ENCODE measurements around the gene PARD3B. TPM values are rescaled to one million over a fixed set of nuclear protein-coding genes. Genes with fewer than 3 reads are reported as not detected.
A peak's percentile ranks its signal among the peaks of the same experiment; 100 is the strongest.

PARD3B gene
- total and polyA plus RNA-seq, 2 of the 8 experiments (the other 6 are each of a cell fraction or from before 2014, with no cell fraction given) = 1.2 to 5.7 TPM

- H2BK15ac ChIP-seq (ENCODE audit: low read length) = no peak overlapping the region
- FAIRE-seq (no peak), DNase-seq (ENCODE audit: low read depth in 1 of 2, low spot score in 2 of 2) (no peak)
- H3K18ac ChIP-seq (ENCODE audit: extremely low read depth, low read length) = no peak overlapping the region
- H3K79me2 ChIP-seq (ENCODE audit: control insufficient read depth in 1 of 2, insufficient read depth in 2 of 2, low read length in 2 of 2) = no peaks in the 10 kb centered on the region
- H3K23ac ChIP-seq (ENCODE audit: insufficient read length) = no peak overlapping the region
- no peaks in the 10 kb centered on the region for H3K9me3 ChIP-seq (ENCODE audit: insufficient read depth in 2 of 2, low read depth in 1 of 2, low read length in 1 of 2)
- H2AFZ ChIP-seq (ENCODE audit: low read length) = no peak overlapping the region
- H3K9ac ChIP-seq (replicated peaks in 1 of 4; ENCODE audit: extremely low read depth in 1 of 4, low read depth in 3 of 4, low read length in 3 of 4) = no peak overlapping the region
- H2BK20ac ChIP-seq (ENCODE audit: low read length) = no peak overlapping the region
- no peaks in the 10 kb centered on the region for H3K23me2 ChIP-seq (ENCODE audit: low read depth, low read length)
- H2AK5ac ChIP-seq (ENCODE audit: low read depth, low read length) = no peak overlapping the region
- no peak overlapping the region for H3K4me2 ChIP-seq (ENCODE audit: insufficient read depth in 1 of 2, low read depth in 2 of 2, low read length in 2 of 2)
- H4K5ac ChIP-seq (ENCODE audit: insufficient read length, low read depth, low read length) = no peak overlapping the region
- no peaks in the 10 kb centered on the region for H4K20me1 ChIP-seq (replicated peaks in 1 of 2; ENCODE audit: control insufficient read depth in 1 of 2, insufficient read depth in 2 of 2, low read length in 2 of 2)
- CTCF ChIA-PET (ENCODE audit: partially characterized antibody) = interaction anchor here (1.1 kb wide), 1 partner anchor 9 kb away, joined by 4 read pairs; no protein-coding TSS in a partner anchor
- H4K91ac ChIP-seq (replicated peaks; ENCODE audit: insufficient read length, low read length) = no peak overlapping the region
- H3K14ac ChIP-seq (ENCODE audit: insufficient read length) = no peak overlapping the region
- TF ChIP-seq CEBPB (IDR thresholded peaks at IDR 0.05; ENCODE audit: low read depth, low read length) (peak; percentile 72; the same call in 1 of the 2 replicates), CTCF (IDR thresholded peaks at IDR 0.05; ENCODE audit: control extremely low read depth in 1 of 3, insufficient read depth in 1 of 3, low read depth in 1 of 3, low read length in 3 of 3) (no peak)
- no peaks in the 10 kb centered on the region for H3K27me3 ChIP-seq (replicated peaks in 1 of 4; ENCODE audit: control insufficient read depth in 3 of 4, extremely low read depth in 1 of 4, insufficient read depth in 3 of 4, low read length in 3 of 4)
- no peak overlapping the region for H3K4me3 ChIP-seq (ENCODE audit: extremely low read depth in 1 of 4, insufficient read depth in 2 of 4, low read depth in 3 of 4, low read length in 4 of 4)
- no peak overlapping the region for H2BK12ac ChIP-seq (ENCODE audit: low read depth, low read length)
- H3K56ac ChIP-seq (replicated peaks; ENCODE audit: insufficient read length, low read depth, low read length) = no peak overlapping the region
- H2BK5ac ChIP-seq (ENCODE audit: low read depth, low read length) = no peak overlapping the region
- POLR2A ChIA-PET (ENCODE audit: partially characterized antibody) = no interaction called here
- no peaks in the 10 kb centered on the region for H3K4me1 ChIP-seq (replicated peaks in 1 of 4; ENCODE audit: control insufficient read depth in 3 of 4, insufficient read depth in 4 of 4, low read length in 3 of 4)
- H4K8ac ChIP-seq (ENCODE audit: extremely low read depth, insufficient read depth, low read length) = no peak overlapping the region
- 97% methylated on average over 3 of the region's 3 CpGs; no CpG with 5 or more reads in 1 of the 2 experiments for WGBS, 2 experiments (ENCODE audit: extremely low coverage in 1 of 2, insufficient coverage in 1 of 2, insufficient read length in 1 of 2, insufficient replicate concordance in 2 of 2, low coverage in 1 of 2, low lambda C conversion rate in 2 of 2, missing lambda C conversion rate in 1 of 2)
- H3K4ac ChIP-seq (replicated peaks; ENCODE audit: insufficient read length, low read depth, low read length) = no peak overlapping the region
- H3K27ac ChIP-seq (ENCODE audit: low read depth, low read length) = no peak overlapping the region
- no peak overlapping the region for H2BK120ac ChIP-seq (replicated peaks; ENCODE audit: low read depth, low read length)
- H3K36me3 ChIP-seq (ENCODE audit: control insufficient read depth in 2 of 4, insufficient read depth in 4 of 4, low read length in 3 of 4) = no peaks in the 10 kb centered on the region
- no peaks in the 10 kb centered on the region for H3K79me1 ChIP-seq (ENCODE audit: low read depth, low read length)
Observed at GRCh38 chr2:204634564-204634963, 89.3 kb downstream of the PARD3B start.

Data from H1 (cell line).